ENCODE results near the gene EDC3. TPM values are rescaled to one million over a fixed set of nuclear protein-coding genes. Genes with fewer than 3 reads are reported as not detected.
"Not testable (repeated sequence)": the region's sequence is repeated elsewhere in the genome, so short reads cannot be mapped to it uniquely, and the experiment has no call there.

EDC3 gene
- total RNA-seq, 3 donors from 2014 or later, result 30.9 to 31.9 (median 31.6) TPM

- H3K4me1 ChIP-seq (ENCODE audit: low read depth), result peaks cover 14% of the 10 kb centered on the region
- H3K9me3 ChIP-seq, result no peaks in the 10 kb centered on the region
- ATAC-seq (no peak), DNase-seq (no peak)
- H3K4me3 ChIP-seq, result no peak overlapping the region
- H3K36me3 ChIP-seq (ENCODE audit: low read depth), result no peaks in the 10 kb centered on the region
- TF ChIP-seq, protein P1, sequence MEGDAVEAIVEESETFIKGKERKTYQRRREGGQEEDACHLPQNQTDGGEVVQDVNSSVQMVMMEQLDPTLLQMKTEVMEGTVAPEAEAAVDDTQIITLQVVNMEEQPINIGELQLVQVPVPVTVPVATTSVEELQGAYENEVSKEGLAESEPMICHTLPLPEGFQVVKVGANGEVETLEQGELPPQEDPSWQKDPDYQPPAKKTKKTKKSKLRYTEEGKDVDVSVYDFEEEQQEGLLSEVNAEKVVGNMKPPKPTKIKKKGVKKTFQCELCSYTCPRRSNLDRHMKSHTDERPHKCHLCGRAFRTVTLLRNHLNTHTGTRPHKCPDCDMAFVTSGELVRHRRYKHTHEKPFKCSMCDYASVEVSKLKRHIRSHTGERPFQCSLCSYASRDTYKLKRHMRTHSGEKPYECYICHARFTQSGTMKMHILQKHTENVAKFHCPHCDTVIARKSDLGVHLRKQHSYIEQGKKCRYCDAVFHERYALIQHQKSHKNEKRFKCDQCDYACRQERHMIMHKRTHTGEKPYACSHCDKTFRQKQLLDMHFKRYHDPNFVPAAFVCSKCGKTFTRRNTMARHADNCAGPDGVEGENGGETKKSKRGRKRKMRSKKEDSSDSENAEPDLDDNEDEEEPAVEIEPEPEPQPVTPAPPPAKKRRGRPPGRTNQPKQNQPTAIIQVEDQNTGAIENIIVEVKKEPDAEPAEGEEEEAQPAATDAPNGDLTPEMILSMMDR (IDR thresholded peaks at IDR 0.05), result no peak
- intact Hi-C loops (cut with DNase I, micrococcal nuclease), result no loop called here
Observed at GRCh38 chr15:74730619-74731316, 34.9 kb upstream of the EDC3 start.

GRCh38 chr15:74729372-74729771 is 33.5 kb upstream of the EDC3 start:
- ATAC-seq; intact Hi-C loops (cut with DNase I, micrococcal nuclease); H3K36me3 ChIP-seq (ENCODE audit: low read depth); H3K4me3 ChIP-seq; H3K9me3 ChIP-seq; DNase-seq: not testable (repeated sequence)
- peaks cover 14% of the 10 kb centered on the region for H3K4me1 ChIP-seq (ENCODE audit: low read depth)

DNA sequence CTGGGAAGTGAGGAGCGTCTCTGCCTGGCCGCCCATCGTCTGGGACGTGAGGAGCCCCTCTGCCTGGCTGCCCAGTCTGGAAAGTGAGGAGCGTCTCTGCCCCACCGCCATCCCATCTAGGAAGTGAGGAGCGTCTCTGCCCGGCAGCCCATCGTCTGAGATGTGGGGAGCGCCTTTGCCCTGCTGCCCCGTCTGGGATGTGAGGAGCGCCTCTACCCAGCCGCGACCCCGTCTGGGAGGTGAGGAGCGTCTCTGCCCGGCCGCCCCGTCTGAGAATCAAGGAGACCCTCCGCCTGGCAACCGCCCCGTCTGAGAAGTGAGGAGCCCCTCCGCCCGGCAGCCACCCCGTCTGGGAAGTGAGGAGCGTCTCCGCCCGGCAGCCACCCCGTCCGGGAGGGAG is 32.9 kb upstream of the EDC3 start:
- intact Hi-C loops (cut with DNase I, micrococcal nuclease); H3K4me3 ChIP-seq: not testable (repeated sequence)

GRCh38 chr15:74727727-74728126 is 31.9 kb upstream of the EDC3 start:
- peaks cover 14% of the 10 kb centered on the region for H3K4me1 ChIP-seq (ENCODE audit: low read depth)
- H3K9me3 ChIP-seq, result no peaks in the 10 kb centered on the region
- ATAC-seq (no peak), DNase-seq (no peak)
- no peaks in the 10 kb centered on the region for H3K36me3 ChIP-seq (ENCODE audit: low read depth)
- intact Hi-C loops (cut with DNase I, micrococcal nuclease), result no loop called here
- TF ChIP-seq, protein P1 (IDR thresholded peaks at IDR 0.05), result no peak
- H3K4me3 ChIP-seq, result no peak overlapping the region

More for the DNA sequence above, 32.9 kb upstream of the EDC3 start:
- not testable (repeated sequence) for ATAC-seq; H3K36me3 ChIP-seq (ENCODE audit: low read depth); H3K9me3 ChIP-seq; DNase-seq
- H3K4me1 ChIP-seq (ENCODE audit: low read depth), result peaks cover 14% of the 10 kb centered on the region

DNA sequence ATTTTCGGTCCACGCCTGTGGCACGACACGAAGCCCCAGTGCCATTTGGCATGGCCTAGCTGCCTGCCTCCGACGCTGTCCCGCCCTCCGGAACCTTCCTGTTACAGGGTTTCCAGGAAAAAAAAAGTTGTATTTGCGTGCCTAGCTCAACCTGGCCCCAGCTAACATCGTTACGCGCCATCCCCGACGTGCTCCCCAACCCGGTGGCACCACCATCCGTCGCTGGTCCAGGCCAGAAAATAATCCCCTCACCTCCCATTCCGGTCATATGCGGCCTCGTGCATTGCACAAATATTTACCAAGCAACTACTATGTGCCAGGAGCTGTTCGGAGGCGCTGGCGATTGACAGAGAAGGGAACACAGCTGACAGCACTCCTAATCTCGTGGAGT is 30.9 kb upstream of the EDC3 start:
- no peaks in the 10 kb centered on the region for H3K9me3 ChIP-seq
- TF ChIP-seq, protein P1 (IDR thresholded peaks at IDR 0.05), result no peak
- intact Hi-C loops (cut with DNase I, micrococcal nuclease), result no loop called here
- peaks cover 14% of the 10 kb centered on the region for H3K4me1 ChIP-seq (ENCODE audit: low read depth)
- H3K36me3 ChIP-seq (ENCODE audit: low read depth), result no peaks in the 10 kb centered on the region
- no peak overlapping the region for H3K4me3 ChIP-seq
- no peak for DNase-seq
- ATAC-seq, result no peak

DNA sequence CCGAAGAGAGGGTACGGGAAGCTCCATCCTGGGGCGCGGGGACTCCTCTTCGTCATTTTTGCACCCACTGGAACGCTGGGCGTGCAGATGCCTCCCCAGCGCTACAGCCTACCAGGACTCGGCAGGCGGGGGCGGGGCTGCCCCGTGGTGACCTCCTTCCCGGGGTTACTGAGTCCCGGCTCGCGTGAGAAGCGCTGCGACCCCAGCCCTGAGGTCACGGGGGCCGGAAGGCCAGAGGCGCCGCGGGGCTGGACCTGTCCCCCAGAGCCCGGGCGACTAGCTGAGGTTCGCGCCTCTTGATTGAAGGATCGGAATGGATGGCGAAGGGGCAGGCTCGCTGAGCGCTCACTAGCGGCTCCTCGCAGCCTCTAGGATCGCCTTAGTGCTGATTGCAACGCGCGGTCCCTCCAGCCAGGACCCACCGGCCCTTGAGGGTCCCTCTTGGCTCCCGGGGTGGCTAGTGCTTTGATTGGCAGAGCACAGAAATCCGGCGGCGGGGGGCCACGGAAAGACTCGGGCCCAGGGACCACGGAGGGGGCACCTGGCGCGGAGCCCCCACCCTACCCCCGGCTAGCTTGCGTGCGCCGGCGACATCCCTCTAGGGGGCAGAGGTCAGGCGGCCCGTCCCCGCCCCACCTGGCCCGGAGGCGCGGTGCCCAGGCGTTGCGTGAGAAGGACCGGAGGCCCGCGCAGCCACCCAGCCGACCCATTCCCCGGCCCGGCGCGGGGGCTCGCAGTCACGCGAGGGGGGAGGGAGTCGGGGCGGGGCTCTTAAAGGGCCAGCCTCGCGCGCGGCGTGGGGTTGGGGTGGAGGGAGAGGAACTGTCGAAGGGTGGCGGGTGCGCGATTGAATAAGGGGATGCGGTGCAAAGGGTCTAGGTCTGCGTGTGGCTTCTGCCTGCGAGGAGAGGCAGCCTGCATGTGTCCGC is 30.3 kb upstream of the EDC3 start:
- Histone ChIP-seq H3K4me3 (no peak overlapping the region), H3K36me3 (ENCODE audit: low read depth) (no peaks in the 10 kb centered on the region), H3K9me3 (no peaks in the 10 kb centered on the region), H3K4me1 (ENCODE audit: low read depth) (peaks cover 14% of the 10 kb centered on the region)
- DNase-seq, result peak; percentile 42 to 60 (median 52)
- intact Hi-C loops (cut with DNase I, micrococcal nuclease), result no loop called here
- ATAC-seq, result peak; percentile 66
- TF ChIP-seq, protein P1 (IDR thresholded peaks at IDR 0.05), result no peak

Measured in mucosa of descending colon (tissue), 3 donors.